ENCODE data around the gene CLIC3. TPM values are rescaled to one million over a fixed set of nuclear protein-coding genes. Genes with fewer than 3 reads are reported as not detected.
A peak's percentile ranks its signal among the peaks of the same experiment; 100 is the strongest.
"Not testable (repeated sequence)": the region's sequence is repeated elsewhere in the genome, so short reads cannot be mapped to it uniquely, and the experiment has no call there.

CLIC3 gene, protein sequence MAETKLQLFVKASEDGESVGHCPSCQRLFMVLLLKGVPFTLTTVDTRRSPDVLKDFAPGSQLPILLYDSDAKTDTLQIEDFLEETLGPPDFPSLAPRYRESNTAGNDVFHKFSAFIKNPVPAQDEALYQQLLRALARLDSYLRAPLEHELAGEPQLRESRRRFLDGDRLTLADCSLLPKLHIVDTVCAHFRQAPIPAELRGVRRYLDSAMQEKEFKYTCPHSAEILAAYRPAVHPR
- not detected in 2 replicates for polyA plus RNA-seq (2014; cell fraction: cytosol; rRNA removed)
- polyA plus RNA-seq (2014; cell fraction: nucleus; rRNA removed): not detected in 2 replicates

GRCh38 chr9:136996361-136997292 is at the start of gene CLIC3:
Gene CLIC3, minus strand, starts transcription at chr9:136996568. Its CDS starts 25 bp downstream, at chr9:136996543.
- no peak for DNase-seq (ENCODE audit: low spot score)

GRCh38 chr9:137045294-137046087 is 49.1 kb upstream of the CLIC3 start:
- DNase-seq (ENCODE audit: low spot score): no peak

GRCh38 chr9:137044502-137045177 is 48.3 kb upstream of the CLIC3 start:
- no peak for DNase-seq (ENCODE audit: low spot score)

GRCh38 chr9:137044037-137044436 is 47.7 kb upstream of the CLIC3 start:
- DNase-seq (ENCODE audit: low spot score): no peak

DNA sequence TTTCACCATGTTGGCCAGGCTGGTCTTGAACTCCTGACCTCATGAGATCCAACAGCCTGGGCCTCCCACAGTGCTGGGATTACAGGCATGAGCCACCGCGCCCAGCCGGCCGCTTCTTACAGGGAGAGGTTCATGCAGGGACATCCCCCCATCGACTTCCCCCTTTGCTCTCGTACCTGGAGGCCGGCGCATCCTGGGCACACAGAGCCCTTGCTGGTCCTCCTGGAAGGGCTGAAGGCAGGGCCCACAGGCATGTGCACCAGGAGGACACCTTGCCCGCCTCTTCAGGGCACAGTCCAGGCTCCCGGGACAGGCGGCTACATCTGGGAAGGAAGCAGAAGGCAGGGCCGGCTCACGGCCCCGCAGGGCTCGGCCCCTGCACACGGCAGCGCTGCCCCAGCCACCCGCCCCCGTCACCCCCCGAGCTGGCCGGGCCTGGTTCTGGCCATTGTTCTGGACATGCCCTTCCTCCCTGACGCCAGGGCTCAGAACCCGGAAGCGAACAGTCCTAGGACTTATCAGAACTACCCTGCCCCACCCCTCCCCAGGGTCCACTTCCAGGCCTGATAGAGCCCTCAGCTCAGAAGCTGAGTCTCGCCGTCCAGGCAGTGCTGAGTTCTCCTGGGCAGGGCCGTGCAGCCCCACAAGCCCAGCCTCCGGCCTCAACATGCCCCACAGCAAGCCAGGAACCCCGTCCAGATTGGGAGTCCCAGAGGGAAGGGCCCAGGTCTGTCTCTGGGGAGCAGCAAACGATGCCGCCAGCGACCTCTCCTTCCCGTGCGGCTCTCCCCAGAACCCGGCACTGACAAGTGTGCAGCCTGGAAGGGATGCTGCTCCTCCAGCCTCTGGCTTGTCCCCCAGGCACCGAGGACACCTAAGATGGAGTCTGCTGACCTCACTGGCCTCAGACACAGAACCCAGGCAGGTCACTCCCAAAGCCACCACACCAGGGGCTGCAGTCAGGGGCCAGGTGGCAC is 46.7 kb upstream of the CLIC3 start:
- no peak for DNase-seq (ENCODE audit: low spot score)

- no peak for DNase-seq (ENCODE audit: low spot score)
These were observed 44.8 kb upstream of the CLIC3 start for GRCh38 chr9:137041124-137041523.

DNA sequence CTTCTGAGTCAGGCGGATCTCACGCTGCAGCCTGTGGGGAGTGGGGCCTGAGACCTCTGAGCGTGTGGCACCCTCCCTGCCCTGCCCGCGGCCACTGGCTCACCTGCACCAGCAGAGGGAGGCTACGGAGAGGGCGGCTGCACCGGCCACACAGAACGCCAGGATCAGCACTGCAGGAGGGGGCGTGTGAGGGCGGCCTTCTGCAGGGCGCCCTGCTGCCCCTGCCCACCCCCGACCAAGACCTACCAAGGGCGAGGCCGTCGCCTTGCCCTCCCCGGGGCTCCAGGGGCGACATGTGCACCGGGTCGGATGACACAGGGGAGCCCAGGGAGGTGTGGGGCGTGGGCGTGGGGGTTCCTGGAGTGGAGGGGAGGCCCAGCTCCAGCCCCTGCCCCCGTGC is 44.2 kb upstream of the CLIC3 start:
- no peak for DNase-seq (ENCODE audit: low spot score)

DNA sequence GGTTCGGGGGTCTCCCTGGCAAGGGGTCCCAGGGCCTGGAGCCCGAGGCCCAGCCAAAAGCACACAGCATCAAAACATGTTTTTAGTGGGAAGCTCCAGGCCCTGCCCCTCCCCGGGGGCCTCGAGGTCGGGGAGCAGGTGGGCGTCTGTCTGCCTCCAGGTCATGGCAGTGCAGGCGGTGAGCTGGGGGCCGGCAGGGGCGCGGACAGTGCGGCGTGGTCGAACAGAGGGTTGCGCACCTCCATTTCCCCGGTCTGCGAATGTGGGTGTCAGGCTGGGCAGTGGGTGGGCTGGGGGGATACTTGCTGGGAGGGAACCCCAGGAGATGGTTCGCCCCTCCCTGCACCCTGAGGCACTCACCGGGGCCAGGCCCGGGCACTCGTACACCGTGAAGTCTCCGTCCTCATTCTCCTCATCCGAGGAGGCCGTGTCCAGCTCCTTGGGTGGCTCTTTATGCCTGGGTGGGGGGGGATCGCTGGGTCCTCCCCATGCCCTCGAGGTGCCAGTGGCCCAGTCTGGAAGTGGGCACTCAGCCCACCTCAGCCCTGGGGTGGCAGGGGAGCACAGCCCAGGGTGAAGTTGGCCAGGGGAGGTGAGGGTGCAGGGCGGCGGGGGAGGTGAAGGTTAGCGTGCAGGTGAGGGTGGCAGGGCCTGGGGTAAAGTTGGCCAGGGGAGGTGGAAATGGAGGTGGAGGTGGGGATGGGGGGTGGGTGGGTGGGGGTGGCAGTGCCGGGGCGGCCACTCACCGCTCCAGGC is 43.4 kb upstream of the CLIC3 start:
- DNase-seq (ENCODE audit: low spot score): no peak

DNA sequence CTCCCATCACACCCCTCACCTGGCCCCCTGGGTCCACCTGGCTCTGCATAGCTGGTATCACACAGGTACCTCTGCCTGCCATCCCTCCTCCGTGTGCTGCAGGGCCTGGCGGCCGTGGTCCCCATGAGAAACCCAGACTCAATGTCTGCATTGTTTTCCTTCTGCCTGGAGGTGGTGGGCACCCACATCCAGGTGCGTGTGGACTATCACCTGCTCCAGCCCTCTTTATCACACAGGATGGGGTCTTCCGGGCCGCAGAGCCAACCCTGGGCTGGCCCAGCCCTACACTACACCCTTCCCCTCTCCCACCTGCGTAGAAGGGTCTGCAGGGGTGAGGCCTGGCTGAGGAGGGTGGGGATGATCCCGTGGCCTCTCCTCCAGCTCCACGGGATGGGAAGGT is 42.5 kb upstream of the CLIC3 start:
- DNase-seq (ENCODE audit: low spot score): no peak

DNA sequence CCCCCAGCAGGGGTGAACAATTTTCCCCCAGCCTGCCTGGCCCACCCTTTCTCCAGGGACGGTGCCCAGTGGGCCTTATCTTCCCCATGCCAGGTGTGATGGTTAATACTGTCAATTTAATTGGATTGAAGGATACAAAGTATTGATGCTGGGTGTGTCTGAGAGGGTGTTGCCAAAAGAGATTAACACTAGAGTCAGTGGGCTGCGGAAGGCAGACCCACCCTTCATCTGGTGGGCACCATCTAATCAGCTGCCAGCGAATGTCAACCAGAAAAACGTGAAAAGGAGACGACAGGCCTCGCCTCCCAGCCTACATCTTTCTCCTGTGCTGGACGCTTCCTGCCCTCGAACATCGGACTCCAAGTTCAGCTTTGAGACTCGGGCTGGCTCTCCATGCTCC is 41.1 kb upstream of the CLIC3 start:
- no peak for DNase-seq (ENCODE audit: low spot score)

DNA sequence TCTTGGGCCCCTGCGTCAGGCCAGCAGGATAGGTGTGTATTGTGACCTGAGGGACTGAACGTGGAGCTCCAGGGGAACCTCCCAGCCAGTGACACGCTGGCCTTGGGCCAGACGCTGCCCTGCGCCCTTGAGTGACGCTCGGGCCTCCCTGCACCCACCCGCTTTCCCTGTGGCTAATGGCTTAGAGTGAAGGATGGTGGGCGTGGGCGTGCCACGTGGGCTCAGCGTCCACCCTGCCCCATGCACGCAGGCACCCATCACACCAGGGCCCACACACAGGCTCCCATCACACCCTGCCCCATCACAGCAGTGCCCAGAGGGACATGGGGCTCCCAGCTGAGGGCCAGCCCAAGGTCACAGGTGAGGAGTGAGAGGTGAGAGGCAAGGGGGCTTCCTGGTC is 40.7 kb upstream of the CLIC3 start:
- no peak for DNase-seq (ENCODE audit: low spot score)

GRCh38 chr9:137035937-137036336 is 39.6 kb upstream of the CLIC3 start:
- DNase-seq (ENCODE audit: low spot score): no peak

- no peak for DNase-seq (ENCODE audit: low spot score)
These were observed 39.1 kb upstream of the CLIC3 start for GRCh38 chr9:137035507-137035834.

GRCh38 chr9:137034709-137035506 is 38.5 kb upstream of the CLIC3 start:
- DNase-seq (ENCODE audit: low spot score): peak; percentile 88

DNA sequence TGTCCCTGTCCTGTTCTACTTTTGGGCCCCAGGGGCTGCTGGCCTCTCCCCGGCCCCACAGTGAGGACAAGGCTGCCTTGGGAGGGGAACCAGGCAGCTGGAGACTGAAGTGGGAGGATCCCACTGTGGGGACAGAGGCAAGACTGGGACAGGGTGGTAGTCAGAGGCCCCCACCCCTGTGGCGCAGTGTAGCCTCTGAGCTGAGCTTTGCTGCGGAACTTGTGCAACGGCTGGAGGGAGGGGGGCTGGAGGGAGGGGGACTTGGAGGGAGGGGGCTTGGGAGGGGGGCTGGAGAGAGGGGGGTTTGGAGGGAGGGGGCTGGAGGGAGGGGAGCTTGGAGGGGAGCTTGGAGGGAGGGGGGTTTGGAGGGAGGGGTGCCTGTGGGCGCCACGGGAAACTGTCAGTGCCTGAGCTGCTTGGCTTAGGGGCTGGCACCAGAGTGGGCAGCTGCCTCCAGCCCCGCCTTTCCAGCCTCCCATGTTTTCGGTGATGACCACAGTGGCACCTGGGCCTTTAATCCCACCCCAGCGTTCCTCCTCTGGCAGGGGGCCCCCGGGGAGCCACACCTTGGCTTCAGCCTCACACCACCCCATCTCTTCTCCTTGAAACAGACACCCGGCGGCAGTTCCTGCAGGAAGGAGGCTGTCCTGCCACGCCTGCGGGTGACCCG is 37.8 kb upstream of the CLIC3 start:
- no peak for DNase-seq (ENCODE audit: low spot score)

GRCh38 chr9:137033481-137033880 is 37.1 kb upstream of the CLIC3 start:
- DNase-seq (ENCODE audit: low spot score): not testable (repeated sequence)

DNA sequence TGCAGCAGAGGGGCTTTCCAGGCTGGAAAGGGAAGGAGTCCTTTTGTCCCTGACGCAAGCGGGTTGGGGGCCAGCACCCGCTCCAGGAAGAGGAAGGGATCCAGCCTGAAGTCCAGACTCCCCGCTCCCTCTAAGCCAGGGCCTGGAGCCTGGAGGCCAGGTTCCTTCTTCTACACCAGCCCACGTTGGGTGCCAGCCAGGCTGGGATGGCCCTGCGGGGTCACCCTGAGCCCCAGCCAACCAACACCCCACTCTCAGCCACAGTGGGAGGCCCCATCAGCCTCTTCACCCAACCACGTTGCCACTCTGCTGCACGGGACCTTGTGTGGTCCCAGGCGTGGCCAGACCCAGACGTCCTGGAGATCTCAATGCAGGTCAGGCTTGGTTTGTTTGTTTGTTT is 36.5 kb upstream of the CLIC3 start:
- no peak for DNase-seq (ENCODE audit: low spot score)
